ENCODE measurements around the gene CAMK4.

DNA sequence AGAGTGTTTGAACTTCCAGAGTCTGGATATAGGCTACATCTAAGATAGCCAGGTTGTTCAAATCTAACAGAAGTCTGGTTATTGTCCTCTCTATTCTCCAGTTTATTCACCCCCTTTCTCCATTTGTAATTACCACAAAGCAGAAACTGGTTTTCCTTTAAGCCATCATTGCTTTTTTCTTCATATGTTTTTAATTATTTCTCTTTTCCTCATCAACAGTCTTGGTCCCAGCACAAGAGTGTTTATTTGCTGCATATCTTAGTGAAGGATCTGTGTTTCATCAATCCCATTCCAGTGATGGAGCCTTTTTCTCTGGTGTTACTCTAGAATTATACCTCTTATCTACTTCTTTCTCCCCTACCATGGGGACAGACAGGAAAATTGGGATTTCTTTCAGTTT is 142.2 kb downstream of the CAMK4 start:
- TF ChIP-seq CTCF (IDR thresholded peaks at IDR 0.05) = no peak
- no peak for TF ChIP-seq EZH2 (IDR thresholded peaks at IDR 0.05)
